NCI-H524 (cell line): Measurements from ENCODE around the gene AVPR1B.

Experiments used
- DNase-seq, 2 experiments: peaks; one replicate each; lab custom pipeline; 2025; lab: John Stamatoyannopoulos, UW

AVPR1B gene

GRCh38 chr1:206117151-206117948 is at the start of gene AVPR1B:
TSS of gene AVPR1B (minus strand) at chr1:206117388. CDS start at chr1:206116890, 498 bp downstream.
- peak; percentile 18 to 64 for DNase-seq

DNA sequence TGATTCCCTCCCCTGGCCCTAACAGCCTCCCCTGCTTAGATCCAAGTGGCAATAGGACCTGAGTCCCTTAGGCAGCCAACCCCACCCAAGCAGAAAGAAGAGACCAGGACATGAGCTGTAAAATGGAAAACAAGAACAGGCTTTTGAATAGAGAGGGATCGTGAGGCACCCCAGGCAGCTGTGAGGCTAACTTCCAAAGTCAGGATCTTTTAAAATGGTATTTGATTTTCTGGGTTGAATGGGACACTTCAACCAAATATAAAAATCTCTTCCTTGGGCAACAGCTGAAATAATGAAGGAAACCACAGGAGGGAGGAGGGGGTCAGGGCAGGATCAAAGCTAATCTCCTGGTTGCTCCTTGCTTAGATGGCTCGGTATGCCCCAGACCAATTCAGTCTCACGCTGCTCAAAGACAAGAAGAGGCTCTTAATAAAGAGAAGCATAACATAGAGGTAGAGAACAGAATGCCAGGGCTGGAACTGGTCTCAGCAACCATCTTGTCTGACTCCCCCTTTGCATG is 28.6 kb upstream of the AVPR1B start:
- no peak for DNase-seq

- DNase-seq: no peak
These were observed 27.4 kb upstream of the AVPR1B start for GRCh38 chr1:206144605-206145004.

GRCh38 chr1:206143537-206144172 is 26.5 kb upstream of the AVPR1B start:
- peak; percentile 77 to 93 for DNase-seq

DNA sequence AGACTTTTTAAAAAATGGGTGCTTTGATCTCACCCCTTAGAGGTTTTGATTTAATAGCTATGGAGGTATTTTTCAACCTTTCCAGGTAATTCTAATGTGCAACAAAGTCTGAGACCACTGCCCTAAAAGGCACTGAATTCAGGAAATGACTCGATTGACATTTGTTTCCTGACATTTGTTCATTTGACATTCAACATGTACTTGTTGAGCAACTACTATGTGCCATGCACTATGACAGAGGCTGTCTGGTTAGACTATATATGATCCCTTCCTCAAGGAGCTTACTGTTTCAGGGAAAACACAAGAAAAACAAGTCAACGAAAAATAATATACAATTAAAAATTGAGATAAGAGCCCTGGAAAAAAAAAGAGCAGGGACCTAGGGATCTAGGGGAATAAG is 25.6 kb upstream of the AVPR1B start:
- DNase-seq: no peak

GRCh38 chr1:206142011-206142410 is 24.8 kb upstream of the AVPR1B start:
- DNase-seq: no peak

GRCh38 chr1:206136241-206136640 is 19.1 kb upstream of the AVPR1B start:
- DNase-seq: peak in 1 of 2 experiments; percentile 42

DNA sequence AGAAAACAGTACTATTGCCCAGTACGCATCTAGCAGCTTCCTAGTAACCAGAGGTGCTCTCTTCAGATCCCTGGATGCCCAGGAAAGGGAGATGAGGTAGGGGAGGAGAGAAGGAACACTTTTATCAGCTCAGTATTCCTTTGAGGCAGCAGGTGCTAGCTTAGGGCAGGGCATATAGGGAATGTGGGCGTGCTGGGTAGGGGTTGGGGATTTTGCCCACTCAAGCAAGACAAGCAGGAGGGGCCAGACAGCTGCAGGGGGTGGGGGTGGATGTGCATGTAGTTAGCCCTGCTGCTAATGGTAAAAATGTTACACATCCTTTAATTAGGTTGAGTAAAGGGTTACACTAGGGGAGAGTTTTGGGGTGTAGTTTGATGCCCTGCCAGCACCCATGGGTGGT is 18.1 kb upstream of the AVPR1B start:
- peak; percentile 44 to 73 for DNase-seq

DNA sequence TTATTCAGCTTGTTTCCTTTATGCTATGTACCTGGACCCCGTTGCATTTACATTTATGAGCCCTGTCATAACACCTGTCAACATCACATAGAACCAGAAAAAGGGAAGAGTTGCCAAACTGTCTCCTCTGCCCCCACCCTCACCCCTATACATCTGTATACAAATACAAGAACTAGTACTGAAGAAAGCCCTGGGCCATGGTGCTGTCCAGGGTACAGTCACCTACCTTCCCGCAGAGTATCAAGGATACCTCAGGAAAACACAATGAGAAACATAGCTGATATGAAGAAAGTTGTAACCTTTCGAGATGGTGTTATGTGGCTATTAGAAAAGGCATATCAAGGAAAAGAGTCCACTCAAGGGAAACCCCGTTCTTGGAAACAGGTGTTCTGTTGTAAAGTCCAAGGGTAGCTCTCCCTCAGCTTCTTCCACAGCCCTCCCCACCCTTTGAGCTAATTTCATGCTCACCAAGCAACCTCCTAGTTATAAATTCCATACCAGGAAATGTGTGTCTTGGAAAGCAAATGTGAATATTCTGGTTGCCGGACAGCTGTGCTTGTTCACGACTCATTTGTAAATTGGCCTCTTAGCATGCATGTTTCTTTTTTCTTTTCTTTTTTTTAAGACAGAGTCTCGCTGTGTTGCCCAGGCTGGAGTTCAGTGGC is 16.7 kb upstream of the AVPR1B start:
- no peak for DNase-seq

- no peak for DNase-seq
These were observed 13.8 kb upstream of the AVPR1B start for GRCh38 chr1:206131037-206131436.

DNA sequence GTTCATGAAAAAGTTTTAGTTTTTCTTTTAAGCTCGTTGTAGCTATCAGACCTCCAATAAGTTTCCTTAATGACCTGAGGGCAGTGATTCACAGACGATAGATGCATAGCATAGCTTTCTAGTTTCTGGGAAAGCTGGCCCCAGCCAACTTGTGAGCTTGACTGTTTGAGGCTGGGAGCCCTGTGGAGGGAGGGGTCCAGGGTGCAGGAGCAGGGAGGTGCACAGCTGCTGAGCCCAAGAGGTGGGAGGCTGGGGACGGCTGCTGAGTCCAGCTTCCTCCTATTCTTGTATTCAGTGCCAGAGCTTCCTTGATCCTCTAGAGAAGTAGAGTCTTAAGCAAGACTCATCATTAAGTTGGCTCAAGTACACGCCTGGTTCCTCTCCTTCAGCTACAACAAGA is 11.0 kb upstream of the AVPR1B start:
- no peak for DNase-seq

DNA sequence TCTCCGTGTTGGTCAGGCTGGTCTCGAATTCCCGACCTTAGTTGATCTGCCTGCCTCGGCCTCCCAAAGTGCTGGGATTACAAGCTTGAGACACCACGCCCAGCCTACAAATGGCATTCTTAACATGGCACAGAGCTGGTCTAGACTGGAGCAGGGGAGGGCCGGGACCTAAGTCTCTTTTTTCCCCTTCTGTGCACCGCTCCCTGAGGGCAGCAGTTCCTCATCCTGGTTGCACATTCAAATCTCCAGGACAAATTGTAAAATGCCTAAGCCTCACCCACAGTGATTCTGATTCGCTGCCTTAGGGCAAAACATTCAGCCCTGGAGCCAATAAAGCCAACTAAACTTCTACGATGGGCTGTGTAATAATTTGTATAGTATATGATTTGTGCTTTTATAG is 10.1 kb upstream of the AVPR1B start:
- DNase-seq: no peak

GRCh38 chr1:206125346-206125745 is 8.2 kb upstream of the AVPR1B start:
- DNase-seq: no peak

DNA sequence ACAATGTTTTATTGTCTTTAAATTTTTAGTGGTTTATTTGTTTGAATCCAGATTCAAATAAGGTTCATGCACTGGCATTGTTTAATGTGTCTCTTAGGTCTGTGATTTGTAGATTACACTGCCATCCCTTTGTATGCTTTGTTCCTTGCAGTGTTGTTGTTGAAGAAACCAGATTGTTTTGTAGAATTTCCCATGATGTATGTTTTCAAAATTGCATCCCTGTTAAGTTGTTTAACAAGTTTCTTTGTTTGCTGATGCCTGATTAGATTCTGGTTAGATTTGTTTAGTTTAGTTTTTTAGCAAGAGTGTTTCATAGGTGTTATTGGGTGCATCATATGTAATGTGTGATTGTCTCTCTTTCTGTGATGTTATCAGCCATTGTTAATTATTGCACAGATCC is 5.5 kb upstream of the AVPR1B start:
- DNase-seq: no peak

- DNase-seq: no peak
These were observed 4.1 kb upstream of the AVPR1B start for GRCh38 chr1:206121269-206121668.

- no peak for DNase-seq
These were observed 3.2 kb upstream of the AVPR1B start for GRCh38 chr1:206120406-206120805.

GRCh38 chr1:206116873-206117150 is 376 bp downstream of the AVPR1B start:
- DNase-seq: no peak

- DNase-seq: no peak
These were observed 856 bp downstream of the AVPR1B start for GRCh38 chr1:206116191-206116872.

DNA sequence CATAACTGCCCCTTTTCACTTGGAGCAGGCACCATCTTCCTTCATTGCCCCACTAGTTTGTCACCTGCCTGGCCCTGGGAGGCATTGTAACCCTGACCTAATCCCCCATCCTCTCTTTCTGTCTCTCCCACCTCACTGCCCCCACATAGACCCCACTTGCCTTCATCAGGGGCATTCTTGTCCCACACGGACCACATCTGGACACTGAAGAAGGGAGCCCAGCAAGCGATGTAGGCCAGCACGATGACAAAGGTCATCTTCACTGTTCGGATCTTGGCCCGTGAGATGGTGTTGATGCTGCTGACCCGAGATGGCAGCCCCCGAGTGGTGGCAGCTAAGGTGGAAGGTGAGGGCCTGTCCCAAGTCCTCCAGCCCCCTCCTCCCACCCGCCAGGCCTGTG is 1.4 kb downstream of the AVPR1B start:
- DNase-seq: no peak

GRCh38 chr1:206114692-206115640 is 2.2 kb downstream of the AVPR1B start:
- DNase-seq: no peak

DNA sequence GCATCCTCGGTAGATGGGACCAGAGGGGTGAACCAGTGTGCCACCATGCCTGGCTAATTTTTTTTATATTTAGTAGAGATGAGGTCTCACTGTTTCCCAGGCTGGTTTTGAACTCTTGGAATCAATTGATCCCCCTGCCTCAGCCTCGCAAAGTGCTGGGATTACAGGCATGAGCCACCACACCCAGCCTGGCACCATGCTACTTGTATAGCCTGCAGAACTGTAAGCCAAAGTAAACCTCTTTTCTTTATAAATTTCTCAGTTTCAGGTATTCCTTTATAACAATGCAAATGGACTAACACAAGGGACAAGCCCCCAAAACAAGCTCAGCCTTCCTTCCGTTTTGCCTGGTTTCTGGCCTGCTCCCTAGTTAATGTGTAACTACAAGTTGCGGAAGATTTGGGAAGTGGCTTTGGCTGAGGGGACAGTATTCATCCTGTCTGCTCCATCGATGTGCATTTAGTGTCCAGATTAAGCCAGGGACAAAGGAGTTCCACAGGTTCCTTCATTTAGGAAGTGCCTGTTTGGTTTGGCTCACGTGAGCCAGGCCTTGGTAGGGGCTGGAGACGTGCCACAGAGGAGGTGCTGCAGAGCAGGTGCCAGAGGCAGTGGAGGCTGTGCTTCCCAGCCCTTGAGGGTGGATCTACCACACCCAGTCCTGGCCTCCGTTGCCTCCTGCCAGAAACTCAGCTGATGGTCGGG is 4.4 kb downstream of the AVPR1B start:
- no peak for DNase-seq
